GM15510 (cell line): ENCODE measurements around the gene IFNA7.
"Not testable (repeated sequence)": the region's sequence is repeated elsewhere in the genome, so short reads cannot be mapped to it uniquely, and the experiment has no call there.

ENCODE experiments used
- POLR2A ChIP-seq: IDR thresholded peaks from 3 replicates; pipeline ENCODE4 v1.6.1; 2011; ENCODE audit warnings: borderline replicate concordance; ENCODE audit not compliant: insufficient read length; ENCODE audit errors: extremely low read depth

The IFNA7 gene

GRCh38 chr9:21202105-21202504 is at the start of gene IFNA7:
IFNA7 (minus strand) TSS chr9:21202205; CDS start chr9:21202165, 40 bp downstream.
- not testable (repeated sequence) for TF ChIP-seq POLR2A

- TF ChIP-seq POLR2A, result no peak
Measured at GRCh38 chr9:21251638-21252037, 49.6 kb upstream of the IFNA7 start.

- no peak for TF ChIP-seq POLR2A
Measured at GRCh38 chr9:21251190-21251589, 49.2 kb upstream of the IFNA7 start.

- no peak for TF ChIP-seq POLR2A
Measured at GRCh38 chr9:21244836-21245235, 42.8 kb upstream of the IFNA7 start.

- TF ChIP-seq POLR2A, result no peak
Measured at GRCh38 chr9:21239911-21240310, 37.9 kb upstream of the IFNA7 start, which contains the start of gene IFNA14. IFNA14 (minus strand) TSS chr9:21240005; CDS start chr9:21239935, 70 bp downstream.

GRCh38 chr9:21234153-21234687 is 32.2 kb upstream of the IFNA7 start:
- no peak for TF ChIP-seq POLR2A

GRCh38 chr9:21233258-21233657 is 31.3 kb upstream of the IFNA7 start:
- no peak for TF ChIP-seq POLR2A

GRCh38 chr9:21228122-21228521 is 26.1 kb upstream of the IFNA7 start, which contains the start of gene IFNA17:
IFNA17 (minus strand) TSS chr9:21228222; CDS start chr9:21228173, 49 bp downstream.
- TF ChIP-seq POLR2A, result no peak

GRCh38 chr9:21217211-21217610 is 15.2 kb upstream of the IFNA7 start, which contains the start of gene IFNA16:
IFNA16 (minus strand) TSS chr9:21217311; CDS start chr9:21217305, 6 bp downstream.
- not testable (repeated sequence) for TF ChIP-seq POLR2A

- TF ChIP-seq POLR2A, result no peak
Measured at GRCh38 chr9:21210311-21210710, 8.3 kb upstream of the IFNA7 start.

- TF ChIP-seq POLR2A, result not testable (repeated sequence)
Measured at GRCh38 chr9:21207043-21207442, 5.0 kb upstream of the IFNA7 start, which contains the start of gene IFNA10. IFNA10 (minus strand) TSS chr9:21207143; CDS start chr9:21207097, 46 bp downstream.

GRCh38 chr9:21205204-21205603 is 3.2 kb upstream of the IFNA7 start:
- TF ChIP-seq POLR2A, result no peak

GRCh38 chr9:21187487-21187886 is 14.5 kb downstream of the IFNA7 start, which contains the start of gene IFNA4:
IFNA4 (minus strand) TSS chr9:21187587; CDS start chr9:21187531, 56 bp downstream.
- TF ChIP-seq POLR2A, result not testable (repeated sequence)

- TF ChIP-seq POLR2A, result no peak
Measured at GRCh38 chr9:21174671-21175070, 27.3 kb downstream of the IFNA7 start.

GRCh38 chr9:21172156-21172555 is 29.8 kb downstream of the IFNA7 start:
- TF ChIP-seq POLR2A, result no peak

GRCh38 chr9:21171351-21171750 is 30.7 kb downstream of the IFNA7 start:
- no peak for TF ChIP-seq POLR2A
